Measurements from ENCODE around the gene FAM237A.

Gene FAM237A

DNA sequence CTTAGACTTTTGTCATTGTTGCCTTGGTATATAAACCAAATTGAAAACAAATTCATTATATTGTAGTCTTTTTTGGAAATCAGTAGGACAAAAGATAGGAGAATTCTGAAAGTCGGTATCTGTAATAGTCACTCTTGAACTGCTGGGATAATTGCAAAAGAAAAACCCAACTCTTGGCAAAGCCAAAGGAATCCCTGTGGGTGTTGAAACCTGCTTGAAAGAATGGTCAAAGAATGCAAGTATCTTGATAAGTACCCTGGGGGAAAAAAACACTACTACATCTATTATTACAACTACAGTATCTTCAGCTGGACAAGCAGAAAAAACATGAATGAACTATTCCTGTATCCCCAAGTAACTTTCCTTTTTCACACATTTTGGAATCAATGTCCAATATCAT is 7.3 kb upstream of the FAM237A start:
- DNase-seq (ENCODE audit: extremely low read depth, low read depth), result no peak
- H3K4me3 ChIP-seq (replicated peaks; ENCODE audit: low read depth, low read length), result no peak overlapping the region
- TF ChIP-seq, protein P1, sequence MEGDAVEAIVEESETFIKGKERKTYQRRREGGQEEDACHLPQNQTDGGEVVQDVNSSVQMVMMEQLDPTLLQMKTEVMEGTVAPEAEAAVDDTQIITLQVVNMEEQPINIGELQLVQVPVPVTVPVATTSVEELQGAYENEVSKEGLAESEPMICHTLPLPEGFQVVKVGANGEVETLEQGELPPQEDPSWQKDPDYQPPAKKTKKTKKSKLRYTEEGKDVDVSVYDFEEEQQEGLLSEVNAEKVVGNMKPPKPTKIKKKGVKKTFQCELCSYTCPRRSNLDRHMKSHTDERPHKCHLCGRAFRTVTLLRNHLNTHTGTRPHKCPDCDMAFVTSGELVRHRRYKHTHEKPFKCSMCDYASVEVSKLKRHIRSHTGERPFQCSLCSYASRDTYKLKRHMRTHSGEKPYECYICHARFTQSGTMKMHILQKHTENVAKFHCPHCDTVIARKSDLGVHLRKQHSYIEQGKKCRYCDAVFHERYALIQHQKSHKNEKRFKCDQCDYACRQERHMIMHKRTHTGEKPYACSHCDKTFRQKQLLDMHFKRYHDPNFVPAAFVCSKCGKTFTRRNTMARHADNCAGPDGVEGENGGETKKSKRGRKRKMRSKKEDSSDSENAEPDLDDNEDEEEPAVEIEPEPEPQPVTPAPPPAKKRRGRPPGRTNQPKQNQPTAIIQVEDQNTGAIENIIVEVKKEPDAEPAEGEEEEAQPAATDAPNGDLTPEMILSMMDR (IDR thresholded peaks at IDR 0.05; ENCODE audit: low read depth, low read length, missing control alignments), result no peak

DNA sequence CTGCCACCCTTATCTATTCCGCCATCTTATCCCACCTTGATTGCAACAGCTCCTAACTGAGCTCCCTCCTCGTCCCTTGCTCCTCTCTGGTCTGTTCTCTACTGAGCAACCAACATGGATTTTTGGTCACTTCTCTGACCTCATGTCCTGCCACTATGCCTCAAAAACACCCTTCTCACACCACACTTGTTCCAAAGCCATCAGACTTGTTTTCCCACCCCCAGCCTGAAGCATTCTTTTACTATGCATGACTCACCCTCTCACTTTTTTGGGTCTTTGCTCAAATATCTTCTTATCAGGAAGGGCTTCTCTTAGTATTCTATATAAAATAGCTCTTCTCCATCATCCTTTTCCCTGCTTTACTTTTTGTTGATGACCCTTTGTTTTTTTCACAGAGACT is 2.7 kb upstream of the FAM237A start:
- DNase-seq (ENCODE audit: extremely low read depth, low read depth), result no peak
- H3K4me3 ChIP-seq (replicated peaks; ENCODE audit: low read depth, low read length), result no peak overlapping the region
- TF ChIP-seq, protein P1 (IDR thresholded peaks at IDR 0.05; ENCODE audit: low read depth, low read length, missing control alignments), result no peak

DNA sequence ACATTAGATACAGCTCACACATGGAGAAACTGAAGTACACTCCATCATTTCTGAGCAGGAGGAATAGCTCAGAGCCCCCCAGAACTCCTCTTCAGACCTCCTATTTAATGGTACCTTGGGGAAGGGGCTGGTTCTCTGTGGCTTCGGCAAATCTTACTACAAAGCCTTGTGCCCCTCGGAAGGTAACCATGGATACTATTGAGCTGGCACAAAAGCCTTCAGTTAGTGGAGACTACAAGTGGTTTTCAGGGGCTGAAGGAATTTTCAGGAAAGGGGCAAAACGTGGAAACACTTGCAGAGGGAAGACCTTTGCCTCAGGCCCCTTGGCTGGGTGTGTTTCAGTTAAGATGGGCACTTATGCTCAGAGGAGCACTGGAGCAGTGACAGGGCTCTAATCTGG is 1.1 kb upstream of the FAM237A start:
- DNase-seq (ENCODE audit: extremely low read depth, low read depth), result no peak
- TF ChIP-seq, protein P1 (IDR thresholded peaks at IDR 0.05; ENCODE audit: low read depth, low read length, missing control alignments), result no peak
- H3K4me3 ChIP-seq (replicated peaks; ENCODE audit: low read depth, low read length), result no peak overlapping the region

DNA sequence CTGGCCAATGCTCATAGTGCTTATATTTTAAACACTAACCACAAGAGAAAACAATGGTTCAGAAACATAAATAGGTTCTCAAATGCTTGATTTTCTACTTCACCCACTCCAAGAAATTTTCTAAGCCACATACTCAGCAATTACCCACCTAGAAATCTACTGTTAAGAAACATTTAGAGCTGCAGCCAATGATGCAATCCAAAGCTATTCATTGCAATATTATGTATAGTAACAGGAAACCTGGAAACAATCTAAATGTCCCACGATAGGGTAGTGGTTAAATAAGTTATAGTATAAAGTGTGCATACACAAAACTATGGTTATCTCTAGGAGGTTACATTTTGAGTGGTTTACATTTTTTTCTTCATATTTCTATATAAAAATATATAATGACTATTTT is 5.7 kb downstream of the FAM237A start:
- TF ChIP-seq, protein P1 (IDR thresholded peaks at IDR 0.05; ENCODE audit: low read depth, low read length, missing control alignments), result no peak
- no peak for DNase-seq (ENCODE audit: extremely low read depth, low read depth)
- H3K4me3 ChIP-seq (replicated peaks; ENCODE audit: low read depth, low read length), result no peak overlapping the region

DNA sequence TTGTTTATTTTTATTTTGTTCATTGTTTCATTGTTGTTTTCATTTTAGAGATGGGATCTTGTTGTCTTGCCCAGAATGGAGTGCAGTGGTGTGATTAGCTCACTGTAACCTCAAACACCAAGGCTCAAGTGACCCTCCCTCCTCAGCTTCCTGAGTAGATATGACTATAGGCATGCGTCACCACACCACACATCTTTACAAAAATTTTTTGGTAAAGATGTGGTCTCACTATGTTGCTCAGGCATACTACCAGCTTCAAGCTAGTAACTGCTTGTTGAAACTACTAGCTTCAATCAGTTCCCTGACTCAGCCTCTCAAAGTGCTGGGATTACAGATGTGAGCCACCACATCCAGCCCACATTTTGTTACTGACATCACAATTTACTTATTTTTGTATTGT is 14.8 kb downstream of the FAM237A start:
- H3K4me3 ChIP-seq (replicated peaks; ENCODE audit: low read depth, low read length), result no peak overlapping the region
- TF ChIP-seq, protein P1 (IDR thresholded peaks at IDR 0.05; ENCODE audit: low read depth, low read length, missing control alignments), result no peak
- no peak for DNase-seq (ENCODE audit: extremely low read depth, low read depth)

DNA sequence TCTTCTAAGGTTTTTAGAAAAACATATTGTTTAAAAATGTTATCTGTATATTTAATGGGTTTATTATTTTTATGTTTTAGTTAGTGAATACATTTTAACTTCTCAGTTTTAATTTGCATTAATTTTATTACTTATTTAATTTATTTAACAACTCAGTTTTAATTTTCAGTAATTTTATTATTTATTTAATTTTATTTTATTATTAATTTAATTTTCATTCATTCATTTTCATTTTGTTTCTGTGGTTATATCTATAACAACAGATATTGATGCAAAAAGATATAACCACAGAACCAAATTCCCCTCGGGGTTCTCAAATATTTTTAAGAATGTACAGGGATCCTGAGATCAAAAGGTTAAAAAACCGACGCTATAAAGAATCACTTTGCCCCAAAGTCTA is 23.0 kb downstream of the FAM237A start:
- TF ChIP-seq, protein P1 (IDR thresholded peaks at IDR 0.05; ENCODE audit: low read depth, low read length, missing control alignments), result no peak
- DNase-seq (ENCODE audit: extremely low read depth, low read depth), result no peak

DNA sequence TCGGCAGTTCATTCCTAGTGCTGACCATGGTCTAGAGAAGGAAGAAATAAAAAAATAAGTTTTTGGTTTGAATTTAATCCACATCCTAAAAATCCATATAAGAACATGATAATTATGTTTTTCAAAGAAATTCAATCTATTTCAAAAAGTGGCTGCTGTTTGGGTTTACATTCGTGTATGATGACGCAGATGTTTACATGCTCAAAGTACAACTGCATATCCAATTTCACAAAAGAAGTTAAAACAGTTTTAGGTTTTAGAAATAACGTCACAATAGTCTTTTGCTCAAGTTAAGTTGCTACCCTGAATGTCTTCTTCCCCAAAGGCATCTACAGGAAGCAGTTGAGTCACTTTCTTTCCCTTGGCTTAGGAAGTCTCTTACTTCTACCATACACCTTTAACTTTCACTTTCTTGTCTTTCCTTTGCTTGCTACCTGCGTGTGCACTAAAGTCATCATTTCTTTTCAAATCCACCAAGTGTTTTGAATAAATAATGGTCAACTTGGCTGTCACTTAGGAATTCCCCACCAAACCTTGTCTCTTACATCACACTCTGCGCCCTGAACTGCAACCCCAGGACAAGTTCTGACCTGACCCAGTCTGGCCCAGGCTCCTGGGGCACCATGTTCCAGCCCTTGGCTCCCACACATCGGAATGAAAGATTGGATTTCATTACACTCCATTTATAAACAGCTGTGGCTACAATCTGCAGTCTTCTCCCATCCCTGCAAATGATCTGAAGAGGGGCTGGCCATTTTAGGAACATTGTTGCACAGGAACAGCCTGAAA is 28.4 kb downstream of the FAM237A start:
- no peak overlapping the region for H3K4me3 ChIP-seq (replicated peaks; ENCODE audit: low read depth, low read length)
- TF ChIP-seq, protein P1 (IDR thresholded peaks at IDR 0.05; ENCODE audit: low read depth, low read length, missing control alignments), result no peak
- no peak for DNase-seq (ENCODE audit: extremely low read depth, low read depth)

More for the DNA sequence above, 23.0 kb downstream of the FAM237A start:
- H3K4me3 ChIP-seq (replicated peaks; ENCODE audit: low read depth, low read length), result no peak overlapping the region
